Measurements from ENCODE around the gene TPRN.

The TPRN gene

DNA sequence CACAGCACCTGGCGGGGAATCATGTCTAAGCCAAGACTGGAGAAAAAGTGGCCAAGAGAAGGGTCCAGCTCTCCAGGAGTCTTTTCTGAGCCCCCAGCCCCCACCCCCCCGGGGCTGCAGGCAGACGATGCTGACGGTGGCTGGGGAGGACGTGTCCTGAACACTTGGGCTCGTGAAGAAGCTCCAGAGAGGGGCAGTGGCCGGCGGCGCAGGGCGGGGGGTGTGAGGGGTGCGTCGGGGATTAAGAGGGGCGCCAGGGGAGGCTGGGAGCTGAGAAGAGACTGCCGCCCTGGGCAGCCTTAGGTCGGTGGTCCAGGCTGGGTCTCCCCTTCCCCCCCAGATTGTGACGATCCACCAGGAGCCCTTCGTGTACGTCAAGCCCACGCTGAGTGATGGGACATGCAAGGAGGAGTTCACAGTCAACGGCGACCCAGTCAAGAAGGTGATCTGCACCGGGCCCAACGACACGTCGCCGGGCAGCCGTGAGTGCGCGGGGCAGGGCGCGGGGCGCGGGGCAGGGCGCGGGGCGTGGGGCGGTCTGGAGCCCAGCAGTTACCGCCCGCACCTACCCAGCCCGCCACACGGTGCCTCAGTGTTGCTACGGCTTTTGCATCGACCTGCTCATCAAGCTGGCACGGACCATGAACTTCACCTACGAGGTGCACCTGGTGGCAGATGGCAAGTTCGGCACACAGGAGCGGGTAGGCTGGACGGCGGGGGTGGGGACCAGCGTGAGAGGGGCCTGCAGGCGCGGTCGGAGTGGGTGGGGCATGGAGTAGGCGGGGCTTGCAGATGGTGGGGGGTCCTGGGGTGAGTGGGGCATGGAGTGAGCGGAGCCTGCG, 39.6 kb downstream of the TPRN start:
- no peak for DNase-seq (ENCODE audit: extremely low spot score)
- TF ChIP-seq CTBP1 (IDR thresholded peaks at IDR 0.05; ENCODE audit: borderline replicate concordance) (no peak), TARDBP (IDR thresholded peaks at IDR 0.05) (no peak), ELF4 (IDR thresholded peaks at IDR 0.05) (no peak), FOXK2 (IDR thresholded peaks at IDR 0.05) (no peak), L3MBTL2 (conservative IDR thresholded peaks at IDR 0.05) (no peak), ZNF384 (IDR thresholded peaks at IDR 0.05) (no peak), SUZ12 (IDR thresholded peaks at IDR 0.05) (no peak), FOXA1 (IDR thresholded peaks at IDR 0.05) (no peak), LEF1 (IDR thresholded peaks at IDR 0.05; ENCODE audit: borderline replicate concordance) (no peak), ARNT (IDR thresholded peaks at IDR 0.05) (no peak), HDGF (IDR thresholded peaks at IDR 0.05; ENCODE audit: borderline replicate concordance) (no peak), SP1 (IDR thresholded peaks at IDR 0.05) (no peak)
- TF ChIP-seq, protein P1, sequence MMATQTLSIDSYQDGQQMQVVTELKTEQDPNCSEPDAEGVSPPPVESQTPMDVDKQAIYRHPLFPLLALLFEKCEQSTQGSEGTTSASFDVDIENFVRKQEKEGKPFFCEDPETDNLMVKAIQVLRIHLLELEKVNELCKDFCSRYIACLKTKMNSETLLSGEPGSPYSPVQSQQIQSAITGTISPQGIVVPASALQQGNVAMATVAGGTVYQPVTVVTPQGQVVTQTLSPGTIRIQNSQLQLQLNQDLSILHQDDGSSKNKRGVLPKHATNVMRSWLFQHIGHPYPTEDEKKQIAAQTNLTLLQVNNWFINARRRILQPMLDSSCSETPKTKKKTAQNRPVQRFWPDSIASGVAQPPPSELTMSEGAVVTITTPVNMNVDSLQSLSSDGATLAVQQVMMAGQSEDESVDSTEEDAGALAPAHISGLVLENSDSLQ (IDR thresholded peaks at IDR 0.05), result no peak
- POLR2A ChIA-PET, result no interaction called here
- CTCF ChIA-PET, result no interaction called here

GRCh38 chr9:137160054-137160425, 40.5 kb downstream of the TPRN start:
- DNase-seq (ENCODE audit: extremely low spot score), result no peak
- ChIA-PET CTCF (no interaction called here), POLR2A (no interaction called here)
- TF ChIP-seq HDGF (IDR thresholded peaks at IDR 0.05; ENCODE audit: borderline replicate concordance), result no peak

DNA sequence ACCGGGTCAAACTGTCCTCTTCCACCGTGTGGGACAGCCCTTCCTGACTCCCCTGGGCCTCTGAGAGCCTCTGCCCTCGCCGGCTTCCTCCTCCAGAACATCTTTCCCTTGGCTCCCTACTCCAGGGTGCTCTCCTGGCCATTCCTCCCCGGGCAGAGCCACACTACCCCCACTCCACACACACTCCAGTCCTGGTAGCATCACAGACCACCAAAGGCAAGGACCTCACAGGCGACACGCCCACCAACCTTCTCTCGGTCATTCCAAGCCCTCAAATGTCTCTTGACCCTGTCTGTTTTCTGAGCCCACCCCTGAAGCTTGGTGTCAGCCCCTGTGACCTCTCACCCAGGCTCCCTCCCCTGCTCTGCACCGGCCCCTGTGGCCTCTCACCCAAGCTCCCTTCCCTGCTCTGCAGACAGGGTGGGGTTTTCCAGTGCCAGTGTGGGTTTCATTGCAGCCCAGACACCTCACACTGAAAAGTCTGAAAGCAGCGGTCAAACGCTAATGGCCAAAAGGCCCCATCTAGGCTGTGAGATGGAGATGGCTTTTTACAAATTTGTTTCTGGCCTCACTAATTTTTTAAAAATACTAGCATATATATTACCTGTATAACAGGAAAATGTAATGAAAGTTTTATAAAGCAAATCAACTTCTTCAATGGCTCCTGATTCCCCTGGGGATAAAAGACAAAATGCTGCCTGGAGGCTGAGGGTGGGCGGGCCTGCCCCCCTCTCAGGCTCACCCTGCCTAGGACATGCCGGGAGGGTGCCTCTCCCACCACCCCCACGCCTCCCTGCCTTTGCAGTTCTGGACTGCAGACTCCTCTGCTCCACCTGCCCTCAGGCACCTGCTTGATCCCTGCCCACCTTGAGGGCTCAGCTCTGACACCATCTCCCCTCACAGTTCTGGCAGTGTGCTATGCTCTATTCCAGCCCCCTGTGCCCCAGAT, 41.2 kb downstream of the TPRN start:
- no peak for DNase-seq (ENCODE audit: extremely low spot score)
- ChIA-PET CTCF (no interaction called here), POLR2A (interaction anchor here (1.5 kb wide), 1 partner anchor 73 kb away, joined by 3 read pairs; the partner anchor contains the start of gene MAN1B1)
- TF ChIP-seq HDGF (IDR thresholded peaks at IDR 0.05; ENCODE audit: borderline replicate concordance) (no peak), ZNF384 (IDR thresholded peaks at IDR 0.05) (no peak), FOXM1 (IDR thresholded peaks at IDR 0.05; ENCODE audit: borderline replicate concordance) (no peak), ELF4 (IDR thresholded peaks at IDR 0.05) (no peak), ARNT (IDR thresholded peaks at IDR 0.05) (no peak), SP1 (IDR thresholded peaks at IDR 0.05) (no peak), BHLHE40 (IDR thresholded peaks at IDR 0.05; ENCODE audit: borderline replicate concordance) (no peak), SUZ12 (IDR thresholded peaks at IDR 0.05) (no peak), FOXK2 (IDR thresholded peaks at IDR 0.05) (no peak), NFRKB (IDR thresholded peaks at IDR 0.05) (no peak), FOXA1 (IDR thresholded peaks at IDR 0.05) (no peak), L3MBTL2 (conservative IDR thresholded peaks at IDR 0.05) (no peak), CTBP1 (IDR thresholded peaks at IDR 0.05; ENCODE audit: borderline replicate concordance) (no peak), TARDBP (IDR thresholded peaks at IDR 0.05) (no peak), LEF1 (IDR thresholded peaks at IDR 0.05; ENCODE audit: borderline replicate concordance) (no peak)
- TF ChIP-seq, protein P1 (IDR thresholded peaks at IDR 0.05), result no peak

- no peak for DNase-seq (ENCODE audit: extremely low spot score)
- ChIA-PET POLR2A (interaction anchor here (1.5 to 2.7 kb wide), 2 partner anchors 29 to 72 kb away, joined by 3 to 21 read pairs; partner anchors contain the start of gene MAN1B1), CTCF (interaction anchor here (1.0 kb wide), 1 partner anchor 69 kb away, joined by 3 read pairs; the partner anchor contains the start of gene RNF224)
- no peak for TF ChIP-seq SUZ12 (IDR thresholded peaks at IDR 0.05)
- no peak for TF ChIP-seq ARNT (IDR thresholded peaks at IDR 0.05)
- TF ChIP-seq, protein P1 (IDR thresholded peaks at IDR 0.05), result no peak
- no peak for TF ChIP-seq LEF1 (IDR thresholded peaks at IDR 0.05; ENCODE audit: borderline replicate concordance)
- TF ChIP-seq HDGF (IDR thresholded peaks at IDR 0.05; ENCODE audit: borderline replicate concordance), result no peak
- TF ChIP-seq FOXA1 (IDR thresholded peaks at IDR 0.05), result no peak
- no peak for TF ChIP-seq ELF4 (IDR thresholded peaks at IDR 0.05)
- TF ChIP-seq CTBP1 (IDR thresholded peaks at IDR 0.05; ENCODE audit: borderline replicate concordance), result no peak
- no peak for TF ChIP-seq TARDBP (IDR thresholded peaks at IDR 0.05)
- TF ChIP-seq FOXM1 (IDR thresholded peaks at IDR 0.05; ENCODE audit: borderline replicate concordance), result no peak
- no peak for TF ChIP-seq SP1 (IDR thresholded peaks at IDR 0.05)
- no peak for TF ChIP-seq NFRKB (IDR thresholded peaks at IDR 0.05)
- no peak for TF ChIP-seq FOXK2 (IDR thresholded peaks at IDR 0.05)
- no peak for TF ChIP-seq ZNF384 (IDR thresholded peaks at IDR 0.05)
- TF ChIP-seq BHLHE40 (IDR thresholded peaks at IDR 0.05; ENCODE audit: borderline replicate concordance), result no peak
- no peak for TF ChIP-seq L3MBTL2 (conservative IDR thresholded peaks at IDR 0.05)
Observed at GRCh38 chr9:137158625-137159024, 41.9 kb downstream of the TPRN start.

GRCh38 chr9:137157618-137158415, 42.7 kb downstream of the TPRN start:
- ChIA-PET POLR2A (interaction anchor here (0.9 to 2.7 kb wide), 3 partner anchors 11 to 310 kb away, joined by 3 to 21 read pairs (median 3); no protein-coding TSS in a partner anchor), CTCF (interaction anchor here (1.0 to 1.9 kb wide), 2 partner anchors 10 to 70 kb away, joined by 3 to 5 read pairs; partner anchors contain the start of gene RNF224)
- DNase-seq (ENCODE audit: extremely low spot score), result no peak
- TF ChIP-seq SP1 (IDR thresholded peaks at IDR 0.05), result no peak
- TF ChIP-seq HDGF (IDR thresholded peaks at IDR 0.05; ENCODE audit: borderline replicate concordance), result no peak
- TF ChIP-seq L3MBTL2 (conservative IDR thresholded peaks at IDR 0.05), result no peak
- TF ChIP-seq NFRKB (IDR thresholded peaks at IDR 0.05), result no peak
- no peak for TF ChIP-seq ARNT (IDR thresholded peaks at IDR 0.05)
- TF ChIP-seq CTBP1 (IDR thresholded peaks at IDR 0.05; ENCODE audit: borderline replicate concordance), result no peak
- TF ChIP-seq TARDBP (IDR thresholded peaks at IDR 0.05), result no peak
- TF ChIP-seq FOXM1 (IDR thresholded peaks at IDR 0.05; ENCODE audit: borderline replicate concordance), result no peak
- TF ChIP-seq SUZ12 (IDR thresholded peaks at IDR 0.05), result no peak
- TF ChIP-seq ZNF384 (IDR thresholded peaks at IDR 0.05), result no peak
- no peak for TF ChIP-seq ELF4 (IDR thresholded peaks at IDR 0.05)
- no peak for TF ChIP-seq BHLHE40 (IDR thresholded peaks at IDR 0.05; ENCODE audit: borderline replicate concordance)
- TF ChIP-seq, protein P1 (IDR thresholded peaks at IDR 0.05), result no peak
- TF ChIP-seq LEF1 (IDR thresholded peaks at IDR 0.05; ENCODE audit: borderline replicate concordance), result no peak
- no peak for TF ChIP-seq FOXK2 (IDR thresholded peaks at IDR 0.05)
- no peak for TF ChIP-seq FOXA1 (IDR thresholded peaks at IDR 0.05)
